HFF-Myc (cell line): ENCODE measurements around the gene RRP1B.

ENCODE experiments used
- DNase-seq: peaks from one replicate; pipeline ENCODE4 v3.0.0-alpha.2; 2011; ENCODE audit warnings: low read depth; ENCODE audit errors: extremely low read depth
- H3K4me3 ChIP-seq: replicated peaks from 2 replicates; pipeline ENCODE4 v1.5.1; 2011; ENCODE audit warnings: low read depth, mild to moderate bottlenecking, control low read depth, low read length
- CTCF ChIP-seq: IDR thresholded peaks from 2 replicates; pipeline ENCODE4 v1.5.1; 2012; ENCODE audit warnings: mild to moderate bottlenecking, low read depth, low read length, control low read depth; ENCODE audit errors: missing control alignments

The RRP1B gene

GRCh38 chr21:43735236-43736091 is 76.1 kb downstream of the RRP1B start:
- DNase-seq = no peak
- TF ChIP-seq CTCF = no peak
- H3K4me3 ChIP-seq = no peak overlapping the region

- TF ChIP-seq CTCF = no peak
- no peak for DNase-seq
These were observed 77.0 kb downstream of the RRP1B start for GRCh38 chr21:43736224-43736883.

GRCh38 chr21:43737158-43737950 is 78.0 kb downstream of the RRP1B start:
- no peak overlapping the region for H3K4me3 ChIP-seq
- no peak for TF ChIP-seq CTCF
- DNase-seq = no peak

More at GRCh38 chr21:43736224-43736883, 77.0 kb downstream of the RRP1B start:
- no peak overlapping the region for H3K4me3 ChIP-seq

GRCh38 chr21:43739621-43740435 is 80.5 kb downstream of the RRP1B start:
- TF ChIP-seq CTCF = no peak
- DNase-seq = no peak

GRCh38 chr21:43740497-43741156 is 81.3 kb downstream of the RRP1B start:
- DNase-seq = no peak
- no peak for TF ChIP-seq CTCF

More at GRCh38 chr21:43739621-43740435, 80.5 kb downstream of the RRP1B start:
- no peak overlapping the region for H3K4me3 ChIP-seq

More at GRCh38 chr21:43740497-43741156, 81.3 kb downstream of the RRP1B start:
- no peak overlapping the region for H3K4me3 ChIP-seq
